HepG2 (cell line): Measurements from ENCODE around the gene HRH2. TPM values are rescaled to one million over a fixed set of nuclear protein-coding genes. Genes with fewer than 3 reads are reported as not detected.

Experiments
- ATAC-seq: fragments of 200-7000 bp; cut with Tn5 transposase; 3 replicates; pipeline ENCODE4 v1.9.1; 2020; ENCODE audit warnings: mild to moderate bottlenecking, moderate library complexity
- BruUV-seq: library from RNA; stranded (reverse); fragments of 400-500 nt; replicated peaks from 2 replicates; lab custom pipeline; 2021; lab: Mats Ljungman, UMichigan
- CTCF ChIA-PET: fragments of 300-600 bp; formaldehyde crosslinking; extraction: SDS; loops from one replicate; lab custom pipeline; 2021; ENCODE audit warnings: low total read pairs, inconsistent platforms, low intra/inter-chr PET ratio; lab: Yijun Ruan, JAX
- POLR2A ChIA-PET: fragments of 350-600 bp; sonication (Branson Sonifier 250); formaldehyde crosslinking; loops from one replicate; lab custom pipeline; 2020; ENCODE audit warnings: antibody characterized with exemption, inconsistent platforms; lab: Yijun Ruan, JAX
- DNase-seq: peaks from one replicate; pipeline ENCODE4 v3.0.0-alpha.2; 2015; ENCODE audit warnings: low spot score
- FAIRE-seq: peaks from 3 replicates; lab custom pipeline; 2011; peaks lifted over from hg19 to GRCh38; lab: Jason Lieb, UNC
- H2AFZ ChIP-seq: one replicate; pipeline ENCODE4 v1.6.1; 2011; ENCODE audit warnings: low read length, inconsistent platforms
- H3K27ac ChIP-seq: fragments of 300-600 bp; 3 replicates; pipeline ENCODE4 v1.8.0; 2011; ENCODE audit warnings: mixed run types, mild to moderate bottlenecking, mixed read lengths, low read length, inconsistent platforms; ENCODE audit not compliant: insufficient read depth; ENCODE audit errors: extremely low read length
- H3K27me3 ChIP-seq, 2 experiments: fragments of 200-600 bp in 1 of 2; 2 replicates in 1 of 2; 3 replicates in 1 of 2; pipeline versions ENCODE4 v1.6.0 to v1.8.0; 2011; ENCODE audit warnings: low read length in 2 of 2, mild to moderate bottlenecking in 2 of 2, moderate library complexity in 2 of 2, inconsistent platforms in 1 of 2; ENCODE audit not compliant: insufficient read depth in 2 of 2, control insufficient read depth in 1 of 2
- H3K36me3 ChIP-seq, 2 experiments: fragments of 200-600 bp in 1 of 2; replicated peaks in 1 of 2; 2 replicates in 1 of 2; 3 replicates in 1 of 2; pipeline versions ENCODE4 v1.5.1 to v1.8.0; 2011; ENCODE audit warnings: low read length in 2 of 2, inconsistent platforms in 1 of 2; ENCODE audit not compliant: insufficient read depth in 2 of 2, control insufficient read depth in 1 of 2
- H3K4me1 ChIP-seq: 2 replicates; pipeline ENCODE4 v1.5.1; 2012; ENCODE audit warnings: low read length, inconsistent platforms; ENCODE audit not compliant: insufficient read depth
- H3K4me2 ChIP-seq: 2 replicates; pipeline ENCODE4 v1.6.0; 2011; ENCODE audit warnings: low read depth, low read length, inconsistent platforms
- H3K4me3 ChIP-seq, 3 experiments: fragments of 200-600 bp in 1 of 3; sonication (generic), shearing (Covaris generic) in 1 of 3; replicated peaks in 1 of 3; 2 replicates each; pipeline ENCODE4 v1.5.1; 2011 to 2016; ENCODE audit warnings: low read length in 3 of 3, inconsistent platforms in 2 of 3, low read depth in 2 of 3, mild to moderate bottlenecking in 2 of 3, control low read depth in 1 of 3, mixed read lengths in 1 of 3; ENCODE audit not compliant: insufficient read depth in 1 of 3
- H3K79me2 ChIP-seq: one replicate; pipeline ENCODE4 v1.6.1; 2011; ENCODE audit warnings: low read length, inconsistent platforms; ENCODE audit not compliant: insufficient read depth
- H3K9ac ChIP-seq: 2 replicates; pipeline ENCODE4 v1.6.0; 2011; ENCODE audit warnings: mild to moderate bottlenecking, low read depth, low read length, inconsistent platforms; ENCODE audit not compliant: insufficient read depth
- H3K9me3 ChIP-seq: 2 replicates; pipeline ENCODE4 v1.5.1; 2012; ENCODE audit warnings: mild to moderate bottlenecking, low read length
- H4K20me1 ChIP-seq: 2 replicates; pipeline ENCODE4 v1.6.0; 2011; ENCODE audit warnings: inconsistent platforms, mild to moderate bottlenecking, low read length, moderate library complexity; ENCODE audit not compliant: insufficient read depth
- BRCA1 ChIP-seq: sonication (generic); formaldehyde crosslinking; IDR thresholded peaks from 2 replicates; pipeline ENCODE4 v1.4.0; 2020; ENCODE audit warnings: missing genetic modification reagents
- CHCHD3 ChIP-seq: sonication (generic); formaldehyde crosslinking; IDR thresholded peaks from 2 replicates; pipeline ENCODE4 v1.8.0; 2022; ENCODE audit warnings: mild to moderate bottlenecking, missing genetic modification reagents, moderate library complexity
- DNMT3B ChIP-seq: conservative IDR thresholded peaks from 2 replicates; pipeline ENCODE4 v1.6.1; 2016; ENCODE audit warnings: missing biosample characterization, control low read depth
- KDM5B ChIP-seq: sonication (generic); formaldehyde crosslinking; IDR thresholded peaks from 2 replicates; pipeline ENCODE4 v1.4.0; 2020; ENCODE audit warnings: missing genetic modification reagents, mild to moderate bottlenecking, borderline replicate concordance
- MAF1 ChIP-seq: sonication (generic); formaldehyde crosslinking; IDR thresholded peaks from 2 replicates; pipeline ENCODE4 v1.5.0; 2020; ENCODE audit warnings: missing genetic modification reagents, borderline replicate concordance
- NR2C2 ChIP-seq: sonication (generic); formaldehyde crosslinking; IDR thresholded peaks from 2 replicates; pipeline ENCODE4 v1.4.0; 2020; ENCODE audit warnings: missing genetic modification reagents, mild to moderate bottlenecking, moderate library complexity, borderline replicate concordance
- SP2 ChIP-seq: sonication (generic); formaldehyde crosslinking; IDR thresholded peaks from 2 replicates; pipeline ENCODE4 v1.5.1; 2020; ENCODE audit warnings: mild to moderate bottlenecking, missing genetic modification reagents
- YEATS2 ChIP-seq: sonication (generic); formaldehyde crosslinking; IDR thresholded peaks from 2 replicates; pipeline ENCODE4 v1.4.0; 2020; ENCODE audit warnings: missing genetic modification reagents, borderline replicate concordance
- ZNF142 ChIP-seq: sonication (generic); formaldehyde crosslinking; IDR thresholded peaks from 2 replicates; pipeline ENCODE4 v1.4.0; 2020; ENCODE audit warnings: missing genetic modification reagents
- ZNF572 ChIP-seq: sonication (generic); formaldehyde crosslinking; IDR thresholded peaks from 2 replicates; pipeline ENCODE4 v1.5.1; 2020; ENCODE audit warnings: mild to moderate bottlenecking, missing genetic modification reagents
- ZSCAN31 ChIP-seq: sonication (generic); formaldehyde crosslinking; IDR thresholded peaks from 2 replicates; pipeline ENCODE4 v1.5.0; 2020; ENCODE audit warnings: low read depth, mild to moderate bottlenecking, missing genetic modification reagents
- WGBS: methylation state at CpG from one replicate; pipeline ENCODE4 v1.1.6; 2017; ENCODE audit warnings: low lambda C conversion rate; 5-methylcytosine and 5-hydroxymethylcytosine counted together
- in situ Hi-C: cut with HindIII; loops from 2 replicates; pipeline ENCODE4 v1.10.0; 2017; ENCODE audit warnings: low pct_unique_long_range_greater_than_20kb; ENCODE audit not compliant: extremely low pct_ligation_motif_present
- intact Hi-C: fragments of 100-400 bp; cut with micrococcal nuclease; formaldehyde crosslinking; loops from one replicate; pipeline ENCODE4 v1.10.0; 2022; ENCODE audit not compliant: unreplicated experiment
- polyA plus RNA-seq, 8 experiments: library from polyadenylated mRNA; depleted of rRNA in 3 of 8; stranded (reverse) in 7 of 8; unstranded in 1 of 8; fragments of >200 nt; fragmentation: Illumina TruSeq in 4 of 8; extraction: Trizol in 4 of 8; gene quantifications; 2 replicates each; pipeline versions ENCODE4 v1.2.1 to v1.2.3, GENCODE V29; 2011 to 2016; ENCODE audit warnings: low read depth in 4 of 8, missing spikeins in 1 of 8, mixed read lengths in 1 of 8; ENCODE audit not compliant: insufficient read depth in 1 of 8
- total RNA-seq, 5 experiments: library from RNA; depleted of rRNA; stranded (reverse); fragments of >200 nt; fragmentation: Illumina TruSeq; extraction: Trizol; gene quantifications; 2 replicates each; pipeline ENCODE4 v1.2.3, GENCODE V29; 2016; ENCODE audit warnings: low read depth in 1 of 5
- TF ChIP-seq, protein P1 (sequence below): sonication (generic); formaldehyde crosslinking; IDR thresholded peaks from 2 replicates; pipeline ENCODE4 v1.4.0; 2020; ENCODE audit warnings: mild to moderate bottlenecking, missing genetic modification reagents
- TF ChIP-seq, protein P2 (sequence below): sonication (generic); formaldehyde crosslinking; IDR thresholded peaks from 2 replicates; pipeline ENCODE4 v1.8.0; 2022; ENCODE audit warnings: missing genetic modification reagents, low read depth, mild to moderate bottlenecking, borderline replicate concordance

The HRH2 gene
- total and polyA plus RNA-seq, 2 of the 13 experiments (the other 11 are each of a cell fraction or from before 2014, with no cell fraction given), result not detected

DNA sequence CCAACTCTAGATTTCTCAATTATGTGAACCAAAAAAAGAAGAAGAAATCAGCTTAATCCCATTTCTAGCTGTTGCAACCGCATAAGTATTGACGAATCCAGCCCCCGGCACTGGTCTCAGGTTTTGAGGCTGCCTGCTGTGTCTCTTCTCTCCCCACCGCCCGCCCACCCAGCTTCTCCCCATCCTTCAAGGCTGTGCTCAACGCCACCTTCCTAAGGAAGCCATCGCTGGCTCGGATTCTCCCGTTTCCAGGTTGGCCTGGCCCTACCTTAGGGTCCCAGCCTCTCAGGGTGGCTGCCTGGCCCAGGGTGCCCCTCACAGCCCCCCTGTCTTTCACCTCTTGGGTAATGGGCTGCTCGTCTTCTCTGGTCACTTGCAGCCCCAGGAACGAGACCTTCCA, 77.8 kb downstream of the HRH2 start:
- Histone ChIP-seq H3K9me3 (0 out of 2 replicates have a peak, but pooled peaks cover 4% of the 10 kb centered on the region), H2AFZ (no peak overlapping the region), H3K4me3 (no peak overlapping the region), H3K9ac (no peak overlapping the region), H4K20me1 (no peaks in the 10 kb centered on the region), H3K36me3 (no peaks in the 10 kb centered on the region), H3K4me2 (no peak overlapping the region), H3K27ac (no peak overlapping the region), H3K4me1 (no peaks in the 10 kb centered on the region), H3K27me3 (peaks cover 1 to 9% of the 10 kb centered on the region in 2 experiments; a peak in 1 of 5 replicates), H3K79me2 (no peaks in the 10 kb centered on the region)
- ATAC-seq (no peak), DNase-seq (no peak), FAIRE-seq (no peak)
- no peak for TF ChIP-seq ZNF572 (CRISPR knock-in tag)
- TF ChIP-seq BRCA1 (CRISPR knock-in tag), result no peak
- TF ChIP-seq ZSCAN31 (CRISPR knock-in tag), result no peak
- TF ChIP-seq, protein P1, sequence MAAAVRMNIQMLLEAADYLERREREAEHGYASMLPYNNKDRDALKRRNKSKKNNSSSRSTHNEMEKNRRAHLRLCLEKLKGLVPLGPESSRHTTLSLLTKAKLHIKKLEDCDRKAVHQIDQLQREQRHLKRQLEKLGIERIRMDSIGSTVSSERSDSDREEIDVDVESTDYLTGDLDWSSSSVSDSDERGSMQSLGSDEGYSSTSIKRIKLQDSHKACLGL (CRISPR knock-in tag), result no peak
- TF ChIP-seq CHCHD3 (CRISPR knock-in tag), result no peak
- no peak for TF ChIP-seq YEATS2 (CRISPR knock-in tag)
- no peak for TF ChIP-seq KDM5B (CRISPR knock-in tag)
- no peak for TF ChIP-seq SP2
- no peak for TF ChIP-seq DNMT3B (CRISPR knock-in tag)
- TF ChIP-seq NR2C2 (CRISPR knock-in tag), result no peak
- no peak for TF ChIP-seq ZNF142 (CRISPR knock-in tag)
- TF ChIP-seq, protein P2, sequence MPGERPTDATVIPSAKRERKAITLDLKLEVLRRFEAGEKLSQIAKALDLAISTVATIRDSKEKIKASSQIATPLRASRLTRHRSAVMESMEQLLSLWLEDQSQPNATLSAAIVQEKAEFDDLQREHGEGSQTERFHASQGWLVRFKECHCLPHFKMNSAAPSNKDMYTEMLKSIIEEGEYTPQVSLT, result no peak
- TF ChIP-seq MAF1, result no peak
- in situ Hi-C loops (loop anchor here (25.0 kb wide), 1 partner anchor 852 kb away; no protein-coding TSS in a partner anchor), intact Hi-C loops (no loop called here)
- ChIA-PET POLR2A (no interaction called here), CTCF (no interaction called here)
- WGBS, result 67% methylated on average over 11 of the region's 11 CpGs
- BruUV-seq, result no TSS peak
